GM12878 (cell line): ENCODE results near the gene ARHGAP6.

ENCODE experiments used
- BRCA1 ChIP-seq: IDR thresholded peaks from 2 replicates; pipeline ENCODE4 v1.6.1; 2011; ENCODE audit warnings: low read depth, low read length, improper control_type of control experiment
- CHD4 ChIP-seq: fragments of 200-600 bp; sonication (generic); IDR thresholded peaks from 2 replicates; pipeline ENCODE4 v1.6.1; 2016; ENCODE audit warnings: mild to moderate bottlenecking
- CREB1 ChIP-seq: IDR thresholded peaks from 2 replicates; pipeline ENCODE4 v1.6.1; 2012; ENCODE audit warnings: low read depth, mild to moderate bottlenecking, inconsistent platforms
- EZH2 ChIP-seq: IDR thresholded peaks from 2 replicates; pipeline ENCODE4 v1.6.1; 2012; ENCODE audit warnings: low read depth, mild to moderate bottlenecking, control low read depth, inconsistent platforms, low read length, borderline replicate concordance; ENCODE audit not compliant: control insufficient read depth
- FOXK2 ChIP-seq: fragments of 450-650 bp; IDR thresholded peaks from 2 replicates; pipeline ENCODE4 v1.6.1; 2017; ENCODE audit warnings: mild to moderate bottlenecking, moderate library complexity
- POLR2A ChIP-seq: IDR thresholded peaks from 2 replicates; pipeline ENCODE4 v1.6.1; 2011; ENCODE audit warnings: low read depth, mild to moderate bottlenecking, low read length
- POLR2AphosphoS5 ChIP-seq: IDR thresholded peaks from 2 replicates; pipeline ENCODE4 v1.6.1; 2011; ENCODE audit warnings: mild to moderate bottlenecking, low read length, inconsistent platforms
- SUZ12 ChIP-seq: fragments of 200-600 bp; sonication (generic); IDR thresholded peaks from one replicate; pipeline ENCODE4 v1.6.1; 2018; ENCODE audit warnings: antibody characterized with exemption, mild to moderate bottlenecking; ENCODE audit not compliant: unreplicated experiment
- TF ChIP-seq, protein P1 (sequence below), 3 experiments: IDR thresholded peaks in 2 of 3; conservative IDR thresholded peaks in 1 of 3; 2 replicates each; pipeline ENCODE4 v1.5.1; 2011; ENCODE audit warnings: low read depth in 3 of 3, low read length in 3 of 3, mild to moderate bottlenecking in 3 of 3, control low read depth in 2 of 3, moderate library complexity in 2 of 3, inconsistent platforms in 1 of 3, mixed read lengths in 1 of 3; ENCODE audit not compliant: control insufficient read depth in 2 of 3, insufficient read depth in 1 of 3; ENCODE audit errors: extremely low read depth in 1 of 3
- TF ChIP-seq, protein P2 (sequence below): IDR thresholded peaks from 2 replicates; pipeline ENCODE4 v1.6.1; 2012; ENCODE audit warnings: mild to moderate bottlenecking, low read depth, low read length

DNA sequence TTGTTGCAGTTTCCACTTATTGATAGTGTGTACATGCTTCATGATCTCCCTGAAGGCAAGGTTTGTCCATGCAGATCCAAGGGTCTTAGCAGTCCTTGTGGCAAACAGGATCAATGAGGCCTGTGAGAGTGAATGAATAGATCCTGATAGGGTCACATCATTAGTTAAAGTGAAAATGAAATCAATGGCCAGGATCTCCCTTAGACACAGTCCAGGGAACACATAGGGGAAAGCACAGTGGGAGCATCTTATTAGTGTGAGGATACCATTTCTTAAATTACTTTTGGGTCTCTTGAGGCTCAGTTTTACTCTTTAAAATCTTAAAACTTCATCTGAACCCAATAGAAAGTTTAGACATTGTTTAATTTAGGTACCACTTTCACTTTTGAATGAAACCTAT lies 59.3 kb downstream of the ARHGAP6 start:
- TF ChIP-seq, protein P1, sequence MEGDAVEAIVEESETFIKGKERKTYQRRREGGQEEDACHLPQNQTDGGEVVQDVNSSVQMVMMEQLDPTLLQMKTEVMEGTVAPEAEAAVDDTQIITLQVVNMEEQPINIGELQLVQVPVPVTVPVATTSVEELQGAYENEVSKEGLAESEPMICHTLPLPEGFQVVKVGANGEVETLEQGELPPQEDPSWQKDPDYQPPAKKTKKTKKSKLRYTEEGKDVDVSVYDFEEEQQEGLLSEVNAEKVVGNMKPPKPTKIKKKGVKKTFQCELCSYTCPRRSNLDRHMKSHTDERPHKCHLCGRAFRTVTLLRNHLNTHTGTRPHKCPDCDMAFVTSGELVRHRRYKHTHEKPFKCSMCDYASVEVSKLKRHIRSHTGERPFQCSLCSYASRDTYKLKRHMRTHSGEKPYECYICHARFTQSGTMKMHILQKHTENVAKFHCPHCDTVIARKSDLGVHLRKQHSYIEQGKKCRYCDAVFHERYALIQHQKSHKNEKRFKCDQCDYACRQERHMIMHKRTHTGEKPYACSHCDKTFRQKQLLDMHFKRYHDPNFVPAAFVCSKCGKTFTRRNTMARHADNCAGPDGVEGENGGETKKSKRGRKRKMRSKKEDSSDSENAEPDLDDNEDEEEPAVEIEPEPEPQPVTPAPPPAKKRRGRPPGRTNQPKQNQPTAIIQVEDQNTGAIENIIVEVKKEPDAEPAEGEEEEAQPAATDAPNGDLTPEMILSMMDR (IDR thresholded peaks at IDR 0.05 in 2 of 3, conservative IDR thresholded peaks at IDR 0.05 in 1 of 3; ENCODE audit: control insufficient read depth in 2 of 3, extremely low read depth in 1 of 3, insufficient read depth in 1 of 3, low read depth in 3 of 3, low read length in 3 of 3): no peak
- no peak for TF ChIP-seq EZH2
- TF ChIP-seq BRCA1: no peak
- TF ChIP-seq CHD4: no peak
- TF ChIP-seq POLR2A: no peak
- no peak for TF ChIP-seq SUZ12
- no peak for TF ChIP-seq CREB1
- TF ChIP-seq, protein P2, sequence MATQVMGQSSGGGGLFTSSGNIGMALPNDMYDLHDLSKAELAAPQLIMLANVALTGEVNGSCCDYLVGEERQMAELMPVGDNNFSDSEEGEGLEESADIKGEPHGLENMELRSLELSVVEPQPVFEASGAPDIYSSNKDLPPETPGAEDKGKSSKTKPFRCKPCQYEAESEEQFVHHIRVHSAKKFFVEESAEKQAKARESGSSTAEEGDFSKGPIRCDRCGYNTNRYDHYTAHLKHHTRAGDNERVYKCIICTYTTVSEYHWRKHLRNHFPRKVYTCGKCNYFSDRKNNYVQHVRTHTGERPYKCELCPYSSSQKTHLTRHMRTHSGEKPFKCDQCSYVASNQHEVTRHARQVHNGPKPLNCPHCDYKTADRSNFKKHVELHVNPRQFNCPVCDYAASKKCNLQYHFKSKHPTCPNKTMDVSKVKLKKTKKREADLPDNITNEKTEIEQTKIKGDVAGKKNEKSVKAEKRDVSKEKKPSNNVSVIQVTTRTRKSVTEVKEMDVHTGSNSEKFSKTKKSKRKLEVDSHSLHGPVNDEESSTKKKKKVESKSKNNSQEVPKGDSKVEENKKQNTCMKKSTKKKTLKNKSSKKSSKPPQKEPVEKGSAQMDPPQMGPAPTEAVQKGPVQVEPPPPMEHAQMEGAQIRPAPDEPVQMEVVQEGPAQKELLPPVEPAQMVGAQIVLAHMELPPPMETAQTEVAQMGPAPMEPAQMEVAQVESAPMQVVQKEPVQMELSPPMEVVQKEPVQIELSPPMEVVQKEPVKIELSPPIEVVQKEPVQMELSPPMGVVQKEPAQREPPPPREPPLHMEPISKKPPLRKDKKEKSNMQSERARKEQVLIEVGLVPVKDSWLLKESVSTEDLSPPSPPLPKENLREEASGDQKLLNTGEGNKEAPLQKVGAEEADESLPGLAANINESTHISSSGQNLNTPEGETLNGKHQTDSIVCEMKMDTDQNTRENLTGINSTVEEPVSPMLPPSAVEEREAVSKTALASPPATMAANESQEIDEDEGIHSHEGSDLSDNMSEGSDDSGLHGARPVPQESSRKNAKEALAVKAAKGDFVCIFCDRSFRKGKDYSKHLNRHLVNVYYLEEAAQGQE: no peak
- no peak for TF ChIP-seq FOXK2
- TF ChIP-seq POLR2AphosphoS5: no peak
